GM12878 (cell line): Measurements from ENCODE around the gene FKBP11. TPM values are rescaled to one million over a fixed set of nuclear protein-coding genes. Genes with fewer than 3 reads are reported as not detected.

Experiments used
- ATAC-seq: fragments of 200-7000 bp; cut with Tn5 transposase; 3 replicates; pipeline ENCODE4 v1.9.1; 2020; ENCODE audit warnings: mild to moderate bottlenecking, moderate library complexity
- BruUV-seq: library from RNA; stranded (reverse); fragments of 400-500 nt; replicated peaks from 2 replicates; lab custom pipeline; 2021; lab: Mats Ljungman, UMichigan
- CTCF ChIA-PET: fragments of 300-600 bp; sonication (Branson Sonifier 250); formaldehyde crosslinking; extraction: SDS; loops from one replicate; lab custom pipeline; 2021; ENCODE audit warnings: inconsistent platforms; lab: Yijun Ruan, JAX
- POLR2A ChIA-PET: fragments of 350-600 bp; formaldehyde crosslinking; extraction: SDS; loops from one replicate; lab custom pipeline; 2021; ENCODE audit warnings: inconsistent platforms; lab: Charles Lee
- RAD21 ChIA-PET: fragments of 300-600 bp; sonication (Branson Sonifier 250); formaldehyde crosslinking; loops from one replicate; lab custom pipeline; 2023; ENCODE audit warnings: antibody characterized with exemption; ENCODE audit not compliant: unreplicated experiment; lab: Charles Lee
- SMC1A ChIA-PET: fragments of 300-600 bp; sonication (Branson Sonifier 250); formaldehyde crosslinking; loops from one replicate; lab custom pipeline; 2023; ENCODE audit not compliant: unreplicated experiment, uncharacterized antibody; lab: Charles Lee
- DNase-seq: peaks from one replicate; pipeline ENCODE4 v3.0.0-alpha.2; 2011; ENCODE audit warnings: low read depth, low spot score
- FAIRE-seq: peaks from 3 replicates; lab custom pipeline; 2011; peaks lifted over from hg19 to GRCh38; lab: Jason Lieb, UNC
- H2AFZ ChIP-seq: 2 replicates; pipeline ENCODE4 v1.6.0; 2011; ENCODE audit warnings: low read depth, low read length, control low read depth; ENCODE audit not compliant: control insufficient read depth
- H3K27ac ChIP-seq: 2 replicates; pipeline ENCODE4 v1.5.1; 2011; ENCODE audit warnings: control low read depth; ENCODE audit not compliant: control insufficient read depth, insufficient read depth
- H3K27me3 ChIP-seq, 2 experiments: replicated peaks in 1 of 2; 2 replicates each; pipeline versions ENCODE4 v1.6.0 to v1.6.1; 2011; ENCODE audit warnings: low read length in 1 of 2; ENCODE audit not compliant: control insufficient read depth in 2 of 2, insufficient read depth in 2 of 2
- H3K36me3 ChIP-seq, 2 experiments: 2 replicates each; pipeline ENCODE4 v1.5.1; 2011; ENCODE audit warnings: low read length in 1 of 2; ENCODE audit not compliant: control insufficient read depth in 2 of 2, insufficient read depth in 2 of 2
- H3K4me1 ChIP-seq: 2 replicates; pipeline ENCODE4 v1.6.1; 2011; ENCODE audit warnings: mild to moderate bottlenecking, low read length, moderate library complexity, mixed read lengths; ENCODE audit not compliant: control insufficient read depth, insufficient read depth
- H3K4me2 ChIP-seq: 2 replicates; pipeline ENCODE4 v1.6.0; 2011; ENCODE audit warnings: control low read depth; ENCODE audit not compliant: control insufficient read depth, insufficient read depth
- H3K4me3 ChIP-seq: fragments of 200-600 bp; sonication (generic); 2 replicates; pipeline ENCODE4 v1.5.1; 2016
- H3K79me2 ChIP-seq: 2 replicates; pipeline ENCODE4 v1.6.0; 2011; ENCODE audit warnings: low read length; ENCODE audit not compliant: control insufficient read depth, insufficient read depth
- H3K9ac ChIP-seq: 2 replicates; pipeline ENCODE4 v1.8.0; 2011; ENCODE audit warnings: low read length, control low read depth, mixed read lengths; ENCODE audit not compliant: control insufficient read depth, insufficient read depth
- H3K9me3 ChIP-seq: replicated peaks from 3 replicates; pipeline ENCODE4 v1.5.1; 2011; ENCODE audit warnings: mild to moderate bottlenecking, low read length; ENCODE audit not compliant: control insufficient read depth, insufficient read depth
- H4K20me1 ChIP-seq: 2 replicates; pipeline ENCODE4 v1.6.0; 2011; ENCODE audit not compliant: control insufficient read depth, insufficient read depth
- ASH2L ChIP-seq: fragments of 300-600, 200-600 bp; sonication (generic); IDR thresholded peaks from 2 replicates; pipeline ENCODE4 v1.6.1; 2017; ENCODE audit warnings: low read depth, mild to moderate bottlenecking, borderline replicate concordance
- BMI1 ChIP-seq: fragments of 450-650 bp; IDR thresholded peaks from 2 replicates; pipeline ENCODE4 v1.6.1; 2016; ENCODE audit warnings: mild to moderate bottlenecking, moderate library complexity, borderline replicate concordance
- CTCF ChIP-seq, 3 experiments: IDR thresholded peaks in 2 of 3; conservative IDR thresholded peaks in 1 of 3; 2 replicates each; pipeline ENCODE4 v1.5.1; 2011; ENCODE audit warnings: low read depth in 3 of 3, low read length in 3 of 3, mild to moderate bottlenecking in 3 of 3, control low read depth in 2 of 3, moderate library complexity in 2 of 3, inconsistent platforms in 1 of 3, mixed read lengths in 1 of 3; ENCODE audit not compliant: control insufficient read depth in 2 of 3, insufficient read depth in 1 of 3; ENCODE audit errors: extremely low read depth in 1 of 3
- MYB ChIP-seq: fragments of 150-350 bp; IDR thresholded peaks from 2 replicates; pipeline ENCODE4 v1.6.1; 2014; ENCODE audit warnings: mild to moderate bottlenecking, low read depth, low read length, borderline replicate concordance
- RAD21 ChIP-seq: IDR thresholded peaks from 2 replicates; pipeline ENCODE4 v1.6.1; 2011; ENCODE audit warnings: mild to moderate bottlenecking, low read depth, low read length, moderate library complexity; ENCODE audit not compliant: insufficient read depth
- RBBP5 ChIP-seq: fragments of 200-600 bp; sonication (generic); conservative IDR thresholded peaks from 2 replicates; pipeline ENCODE4 v1.6.1; 2016
- RELA ChIP-seq: fragments of 450-650 bp; IDR thresholded peaks from 2 replicates; pipeline ENCODE4 v1.8.0; 2014; ENCODE audit warnings: borderline replicate concordance; ENCODE audit not compliant: partially characterized antibody
- RUNX3 ChIP-seq: IDR thresholded peaks from 2 replicates; pipeline ENCODE4 v1.6.1; 2012; ENCODE audit warnings: low read length, inconsistent platforms
- SMAD5 ChIP-seq: IDR thresholded peaks from 2 replicates; pipeline ENCODE4 v1.6.1; 2016; ENCODE audit warnings: antibody characterized with exemption, low read depth
- SMC3 ChIP-seq: IDR thresholded peaks from 2 replicates; pipeline ENCODE4 v1.6.1; 2011; ENCODE audit warnings: low read length, improper control_type of control experiment, borderline replicate concordance
- SP1 ChIP-seq: IDR thresholded peaks from one replicate; pipeline ENCODE4 v1.6.1; 2011; ENCODE audit warnings: low read depth, low read length
- WGBS: methylation state at CpG from one replicate; pipeline ENCODE4 v1.1.6; 2016; ENCODE audit warnings: low lambda C conversion rate; ENCODE audit not compliant: insufficient replicate concordance, insufficient coverage; ENCODE audit errors: missing lambda C conversion rate; 5-methylcytosine and 5-hydroxymethylcytosine counted together
- in situ Hi-C: fragments of 300-500 bp; cut with MboI; formaldehyde crosslinking; loops from 9 replicates; pipeline ENCODE4 v1.14.3; 2018; ENCODE audit warnings: mixed read lengths
- intact Hi-C: fragments of 100-400 bp; cut with micrococcal nuclease; formaldehyde crosslinking; loops from one replicate; pipeline ENCODE4 v1.14.2; 2022; ENCODE audit not compliant: unreplicated experiment
- polyA plus RNA-seq, 11 experiments: library from polyadenylated mRNA; depleted of rRNA in 4 of 11; unstranded in 6 of 11; stranded (reverse) in 5 of 11; fragments of >200 nt; fragmentation: Nextera tagmentation in 4 of 11; fragmentation: Illumina TruSeq in 1 of 11; extraction: Ambion mirVana in 4 of 11; extraction: Trizol in 1 of 11; gene quantifications; 1 replicate in 1 of 11; 2 replicates in 10 of 11; pipeline versions ENCODE4 v1.2.1 to v1.2.3, GENCODE V29; 2011 to 2016; ENCODE audit warnings: inconsistent platforms in 2 of 11, missing spikeins in 2 of 11, low read depth in 1 of 11
- total RNA-seq, 4 experiments: library from RNA; depleted of rRNA in 3 of 4; stranded (reverse); fragments of >200 nt in 3 of 4; fragmentation: Illumina TruSeq in 1 of 4; extraction: Trizol in 1 of 4; gene quantifications; 2 replicates each; pipeline versions ENCODE4 v1.2.1 to v1.2.3, GENCODE V29; 2013 to 2021
- TF ChIP-seq, protein P1 (sequence below): IDR thresholded peaks from 2 replicates; pipeline ENCODE4 v1.6.1; 2012; ENCODE audit warnings: improper control_type of control experiment, low read depth, low read length; ENCODE audit not compliant: insufficient replicate concordance

The FKBP11 gene
- total and polyA plus RNA-seq, 10 of the 15 experiments (the other 5 are each of a cell fraction or from before 2014, with no cell fraction given) = 25.0 to 135 (median 56.5) TPM

GRCh38 chr12:48973941-48974673 lies 48.8 kb upstream of the FKBP11 start:
- H3K79me2 ChIP-seq = no peaks in the 10 kb centered on the region
- no peak overlapping the region for H3K4me3 ChIP-seq
- in situ Hi-C loops (no loop called here), intact Hi-C loops (no loop called here)
- WGBS = 30% methylated on average over 19 of the region's 19 CpGs
- DNase-seq (no peak), FAIRE-seq (no peak), ATAC-seq (peak; percentile 51)
- no peak overlapping the region for H3K4me2 ChIP-seq
- H3K27ac ChIP-seq = no peak overlapping the region
- H3K27me3 ChIP-seq = peaks cover 24 to 38% of the 10 kb centered on the region in 2 experiments
- H2AFZ ChIP-seq = no peak overlapping the region
- H4K20me1 ChIP-seq = no peaks in the 10 kb centered on the region; the same call in 1 of the 2 replicates
- H3K9ac ChIP-seq = no peak overlapping the region
- RAD21 ChIA-PET = interaction anchor here (1.3 to 1.8 kb wide), 3 partner anchors 14 to 121 kb away, joined by 3 to 10 read pairs (median 4); no protein-coding TSS in a partner anchor
- peaks cover 50% of the 10 kb centered on the region for H3K4me1 ChIP-seq
- CTCF ChIA-PET = interaction anchor here (0.6 to 7.1 kb wide), 11 partner anchors 9 to 1250 kb away, joined by 3 to 65 read pairs (median 4); partner anchors contain the start of genes ARF3 and DDX23
- no peaks in the 10 kb centered on the region for H3K9me3 ChIP-seq
- POLR2A ChIA-PET = interaction anchor here (0.6 kb wide), 1 partner anchor 48 kb away, joined by 5 read pairs; no protein-coding TSS in a partner anchor
- SMC1A ChIA-PET = interaction anchor here (1.3 to 1.6 kb wide), 2 partner anchors 14 to 17 kb away, joined by 4 read pairs; partner anchors contain the start of gene ARF3
- BruUV-seq = no TSS peak
- H3K36me3 ChIP-seq = no peaks in the 10 kb centered on the region
- TF ChIP-seq RAD21 = peak; percentile 24; the same call in 1 of the 2 replicates
- no peak for TF ChIP-seq RBBP5
- no peak for TF ChIP-seq MYB
- peak; percentile 32; the same call in 1 of the 2 replicates for TF ChIP-seq SMC3
- TF ChIP-seq ASH2L = no peak
- no peak for TF ChIP-seq BMI1
- TF ChIP-seq, protein P1, sequence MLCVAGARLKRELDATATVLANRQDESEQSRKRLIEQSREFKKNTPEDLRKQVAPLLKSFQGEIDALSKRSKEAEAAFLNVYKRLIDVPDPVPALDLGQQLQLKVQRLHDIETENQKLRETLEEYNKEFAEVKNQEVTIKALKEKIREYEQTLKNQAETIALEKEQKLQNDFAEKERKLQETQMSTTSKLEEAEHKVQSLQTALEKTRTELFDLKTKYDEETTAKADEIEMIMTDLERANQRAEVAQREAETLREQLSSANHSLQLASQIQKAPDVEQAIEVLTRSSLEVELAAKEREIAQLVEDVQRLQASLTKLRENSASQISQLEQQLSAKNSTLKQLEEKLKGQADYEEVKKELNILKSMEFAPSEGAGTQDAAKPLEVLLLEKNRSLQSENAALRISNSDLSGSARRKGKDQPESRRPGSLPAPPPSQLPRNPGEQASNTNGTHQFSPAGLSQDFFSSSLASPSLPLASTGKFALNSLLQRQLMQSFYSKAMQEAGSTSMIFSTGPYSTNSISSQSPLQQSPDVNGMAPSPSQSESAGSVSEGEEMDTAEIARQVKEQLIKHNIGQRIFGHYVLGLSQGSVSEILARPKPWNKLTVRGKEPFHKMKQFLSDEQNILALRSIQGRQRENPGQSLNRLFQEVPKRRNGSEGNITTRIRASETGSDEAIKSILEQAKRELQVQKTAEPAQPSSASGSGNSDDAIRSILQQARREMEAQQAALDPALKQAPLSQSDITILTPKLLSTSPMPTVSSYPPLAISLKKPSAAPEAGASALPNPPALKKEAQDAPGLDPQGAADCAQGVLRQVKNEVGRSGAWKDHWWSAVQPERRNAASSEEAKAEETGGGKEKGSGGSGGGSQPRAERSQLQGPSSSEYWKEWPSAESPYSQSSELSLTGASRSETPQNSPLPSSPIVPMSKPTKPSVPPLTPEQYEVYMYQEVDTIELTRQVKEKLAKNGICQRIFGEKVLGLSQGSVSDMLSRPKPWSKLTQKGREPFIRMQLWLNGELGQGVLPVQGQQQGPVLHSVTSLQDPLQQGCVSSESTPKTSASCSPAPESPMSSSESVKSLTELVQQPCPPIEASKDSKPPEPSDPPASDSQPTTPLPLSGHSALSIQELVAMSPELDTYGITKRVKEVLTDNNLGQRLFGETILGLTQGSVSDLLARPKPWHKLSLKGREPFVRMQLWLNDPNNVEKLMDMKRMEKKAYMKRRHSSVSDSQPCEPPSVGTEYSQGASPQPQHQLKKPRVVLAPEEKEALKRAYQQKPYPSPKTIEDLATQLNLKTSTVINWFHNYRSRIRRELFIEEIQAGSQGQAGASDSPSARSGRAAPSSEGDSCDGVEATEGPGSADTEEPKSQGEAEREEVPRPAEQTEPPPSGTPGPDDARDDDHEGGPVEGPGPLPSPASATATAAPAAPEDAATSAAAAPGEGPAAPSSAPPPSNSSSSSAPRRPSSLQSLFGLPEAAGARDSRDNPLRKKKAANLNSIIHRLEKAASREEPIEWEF = no peak
- no peak for TF ChIP-seq RELA
- TF ChIP-seq SMAD5 = no peak
- no peak for TF ChIP-seq RUNX3
- peak; percentile 53 to 79 (median 58) for TF ChIP-seq CTCF (IDR thresholded peaks at IDR 0.05 in 2 of 3, conservative IDR thresholded peaks at IDR 0.05 in 1 of 3; ENCODE audit: control insufficient read depth in 2 of 3, extremely low read depth in 1 of 3, insufficient read depth in 1 of 3, low read depth in 3 of 3, low read length in 3 of 3)
- no peak for TF ChIP-seq SP1
